Common myeloid progenitor, CD34-positive (primary cell): ENCODE measurements around the gene ADCY5.

ENCODE experiments used
- CTCF ChIA-PET: fragments of 350-600 bp; sonication (Branson Sonifier 250); formaldehyde crosslinking; loops from one replicate; lab custom pipeline; 2021; ENCODE audit warnings: antibody characterized with exemption; lab: Charles Lee
- POLR2A ChIA-PET: fragments of 350-600 bp; sonication (Branson Sonifier 250); formaldehyde crosslinking; loops from one replicate; lab custom pipeline; 2021; ENCODE audit warnings: antibody characterized with exemption; lab: Charles Lee
- DNase-seq, 3 donors: peaks; one replicate each; pipeline versions ENCODE4 v3.0.0 to v3.0.0-alpha.2; 2013
- H3K27ac ChIP-seq, 2 experiments: 1 replicate in 1 of 2; 2 replicates in 1 of 2; pipeline ENCODE4 v1.7.0; 2013; ENCODE audit warnings: inconsistent platforms in 2 of 2, low read length in 2 of 2, mild to moderate bottlenecking in 2 of 2, low read depth in 1 of 2, moderate library complexity in 1 of 2; ENCODE audit not compliant: severe bottlenecking in 2 of 2, insufficient read depth in 1 of 2, poor library complexity in 1 of 2
- H3K27me3 ChIP-seq, 5 experiments: replicated peaks in 2 of 5; 1 replicate in 3 of 5; 2 replicates in 2 of 5; pipeline versions ENCODE4 v1.6.1 to v1.7.0; 2013; ENCODE audit warnings: low read length in 4 of 5, mild to moderate bottlenecking in 2 of 5, moderate library complexity in 2 of 5, inconsistent platforms in 1 of 5; ENCODE audit not compliant: insufficient read depth in 5 of 5, control insufficient read depth in 4 of 5
- H3K36me3 ChIP-seq, 4 experiments: 1 replicate in 2 of 4; 2 replicates in 2 of 4; pipeline versions ENCODE4 v1.6.1 to v1.7.0; 2013; ENCODE audit warnings: low read length in 3 of 4, control low read depth in 1 of 4, mild to moderate bottlenecking in 1 of 4; ENCODE audit not compliant: control insufficient read depth in 4 of 4, insufficient read depth in 4 of 4
- H3K4me1 ChIP-seq, 4 experiments: 1 replicate in 3 of 4; 2 replicates in 1 of 4; pipeline versions ENCODE4 v1.6.1 to v1.7.1; 2013; ENCODE audit warnings: low read length in 3 of 4, mild to moderate bottlenecking in 3 of 4, control low read depth in 1 of 4, inconsistent platforms in 1 of 4, moderate library complexity in 1 of 4; ENCODE audit not compliant: control insufficient read depth in 4 of 4, insufficient read depth in 4 of 4; ENCODE audit errors: control extremely low read depth in 1 of 4
- H3K4me3 ChIP-seq, 7 experiments: 1 replicate in 4 of 7; 2 replicates in 3 of 7; pipeline versions ENCODE4 v1.5.1 to v1.7.0; 2013; ENCODE audit warnings: mild to moderate bottlenecking in 7 of 7, low read length in 6 of 7, moderate library complexity in 6 of 7, inconsistent platforms in 2 of 7, low read depth in 2 of 7, control low read depth in 1 of 7; ENCODE audit not compliant: insufficient read depth in 4 of 7, control insufficient read depth in 1 of 7; ENCODE audit errors: extremely low read depth in 1 of 7
- H3K9me3 ChIP-seq, 5 experiments: 1 replicate in 4 of 5; 2 replicates in 1 of 5; pipeline versions ENCODE4 v1.6.1 to v1.7.1; 2013; ENCODE audit warnings: low read length in 4 of 5, mild to moderate bottlenecking in 2 of 5, inconsistent platforms in 1 of 5, low read depth in 1 of 5, moderate library complexity in 1 of 5; ENCODE audit not compliant: control insufficient read depth in 4 of 5, insufficient read depth in 2 of 5; ENCODE audit errors: control extremely low read depth in 1 of 5
- WGBS: methylation state at CpG from one replicate; pipeline ENCODE4 v1.1.5; 2013; ENCODE audit not compliant: insufficient coverage; 5-methylcytosine and 5-hydroxymethylcytosine counted together

ADCY5 gene

DNA sequence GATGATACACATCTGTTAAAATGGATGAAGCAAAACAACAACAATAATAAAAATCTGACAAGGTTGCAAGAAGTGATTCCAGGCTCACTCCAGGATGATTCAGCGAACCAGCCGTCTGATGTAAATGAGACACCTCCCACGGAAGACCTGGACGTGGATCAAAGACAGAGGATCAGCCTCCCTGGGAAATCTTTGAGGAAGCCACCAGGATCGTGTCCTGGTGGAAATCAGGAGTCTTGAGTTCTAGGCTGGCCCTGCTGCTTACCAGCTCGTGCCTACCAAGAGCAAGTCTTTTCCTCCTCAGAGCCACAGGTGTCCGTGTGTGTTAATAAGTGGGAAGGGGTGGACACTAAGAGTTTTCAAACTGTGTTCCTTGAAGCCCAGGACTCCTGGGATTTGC, 15.3 kb upstream of the ADCY5 start:
- POLR2A ChIA-PET: interaction anchor here (0.7 kb wide), 1 partner anchor 80 kb away, joined by 3 read pairs; no protein-coding TSS in a partner anchor
- CTCF ChIA-PET: no interaction called here
- Histone ChIP-seq H3K27me3 (peaks cover 0 to 12% (median 6%) of the 10 kb centered on the region in 5 experiments), H3K27ac (no peak overlapping the region), H3K4me1 (peaks cover 0 to 3% (median 0%) of the 10 kb centered on the region in 4 experiments), H3K9me3 (no peaks in the 10 kb centered on the region), H3K4me3 (no peak overlapping the region), H3K36me3 (no peaks in the 10 kb centered on the region)
- DNase-seq: no peak
- 83% methylated on average over 5 of the region's 7 CpGs for WGBS

DNA sequence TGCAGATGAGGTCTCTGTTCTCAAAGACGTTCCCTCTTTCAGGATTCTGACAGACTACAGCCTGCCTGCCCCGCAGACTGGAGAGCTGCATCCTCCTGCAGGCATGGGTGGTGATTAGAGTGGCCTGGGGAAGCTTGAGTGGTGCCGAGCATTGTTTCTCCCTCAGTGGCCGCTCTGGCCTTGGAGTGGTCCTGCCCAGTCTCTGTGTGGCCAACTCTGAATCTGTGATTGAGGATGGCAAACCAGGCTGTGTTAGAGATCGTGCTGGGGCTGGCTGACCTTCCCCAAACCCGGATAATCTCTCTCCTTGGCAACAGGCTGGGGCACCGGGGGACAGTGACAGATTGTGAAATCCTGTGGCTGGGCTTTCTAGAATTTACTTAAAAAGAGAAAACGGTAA, 11.0 kb upstream of the ADCY5 start:
- H3K36me3 ChIP-seq: no peaks in the 10 kb centered on the region
- H3K9me3 ChIP-seq: no peaks in the 10 kb centered on the region
- H3K4me1 ChIP-seq: peaks cover 0 to 3% (median 0%) of the 10 kb centered on the region in 4 experiments
- no peak for DNase-seq
- ChIA-PET CTCF (interaction anchor here (0.8 to 1.5 kb wide), 2 partner anchors 12 to 26 kb away, joined by 3 to 4 read pairs; no protein-coding TSS in a partner anchor), POLR2A (no interaction called here)
- H3K27me3 ChIP-seq: peaks cover 0 to 14% (median 10%) of the 10 kb centered on the region in 5 experiments
- 54% methylated on average over 5 of the region's 8 CpGs for WGBS
- no peak overlapping the region for H3K27ac ChIP-seq
- no peak overlapping the region for H3K4me3 ChIP-seq

DNA sequence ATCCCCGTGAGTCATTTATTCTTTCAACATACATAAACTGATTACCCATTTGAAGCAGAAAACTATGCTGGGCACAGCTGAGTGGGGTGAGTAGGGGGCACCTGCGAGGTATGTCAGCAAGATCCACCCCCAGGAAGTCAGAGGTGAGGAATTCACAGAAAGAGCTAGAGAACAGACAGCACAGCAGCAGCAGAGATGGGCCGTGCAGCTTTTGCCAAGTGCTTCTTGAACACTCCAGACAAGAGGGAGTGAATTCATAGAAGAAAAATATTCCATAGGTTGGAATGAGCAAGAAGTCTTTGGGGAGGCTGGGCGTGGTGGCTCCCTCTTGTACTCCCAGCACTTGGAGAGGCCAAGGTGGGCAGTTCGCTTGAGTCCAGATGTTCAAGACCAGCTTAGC, 9.4 kb upstream of the ADCY5 start:
- no peak overlapping the region for H3K27ac ChIP-seq
- ChIA-PET CTCF (interaction anchor here (1.6 kb wide), 1 partner anchor 10 kb away, joined by 3 read pairs; the partner anchor contains the start of gene ADCY5), POLR2A (no interaction called here)
- peaks cover 0 to 3% (median 0%) of the 10 kb centered on the region in 4 experiments for H3K4me1 ChIP-seq
- H3K4me3 ChIP-seq: no peak overlapping the region
- H3K36me3 ChIP-seq: no peaks in the 10 kb centered on the region
- WGBS: 97% methylated on average over 4 of the region's 5 CpGs
- no peaks in the 10 kb centered on the region for H3K9me3 ChIP-seq
- no peak for DNase-seq
- peaks cover 0 to 15% (median 8%) of the 10 kb centered on the region in 5 experiments for H3K27me3 ChIP-seq

DNA sequence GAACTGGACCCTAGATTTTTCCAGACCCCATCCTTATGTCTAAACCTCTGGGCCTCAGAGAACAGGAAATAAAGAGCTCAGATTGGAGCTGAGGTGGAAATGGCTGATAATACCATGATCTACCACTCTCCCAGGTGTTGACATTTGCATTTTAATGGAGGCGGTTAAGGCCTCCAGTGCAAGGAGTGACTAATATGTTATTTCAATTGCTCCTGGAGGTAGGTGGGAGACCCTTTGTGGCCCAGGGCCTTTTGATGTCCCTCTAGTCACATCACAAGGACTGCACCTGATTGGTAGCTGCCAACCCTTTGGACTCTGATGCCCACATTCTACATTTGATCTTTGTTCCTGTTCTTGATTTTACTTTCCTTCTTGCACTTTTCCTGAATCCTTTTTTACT, 9.0 kb upstream of the ADCY5 start:
- Histone ChIP-seq H3K27ac (no peak overlapping the region), H3K9me3 (no peaks in the 10 kb centered on the region), H3K4me3 (no peak overlapping the region), H3K36me3 (no peaks in the 10 kb centered on the region), H3K27me3 (peaks cover 0 to 16% (median 8%) of the 10 kb centered on the region in 5 experiments), H3K4me1 (peaks cover 0 to 3% (median 0%) of the 10 kb centered on the region in 4 experiments)
- no peak for DNase-seq
- CTCF ChIA-PET: interaction anchor here (1.6 kb wide), 1 partner anchor 9 kb away, joined by 3 read pairs; the partner anchor contains the start of gene ADCY5
- 100% methylated on average over 1 of the region's 1 CpG for WGBS
- POLR2A ChIA-PET: no interaction called here

DNA sequence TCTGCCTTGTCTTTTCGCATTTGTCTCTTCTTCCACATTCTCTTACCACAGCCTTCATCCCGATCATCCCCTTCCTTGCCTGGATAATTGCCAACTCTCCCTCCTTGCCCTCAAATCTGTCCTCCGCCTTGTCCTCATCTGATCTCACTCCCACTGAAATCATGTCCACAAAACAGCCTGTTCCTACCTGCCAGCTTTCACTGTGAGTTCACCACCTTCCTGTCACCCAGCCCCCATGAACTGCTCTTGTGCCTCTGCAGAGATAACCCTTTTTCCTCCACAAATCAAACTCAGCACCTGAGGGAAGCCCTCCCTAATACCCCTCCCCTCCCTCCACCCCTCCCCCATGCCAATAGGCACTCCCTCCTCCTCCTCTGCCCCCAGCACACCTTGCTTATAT, 4.8 kb upstream of the ADCY5 start:
- Histone ChIP-seq H3K4me3 (no peak overlapping the region), H3K36me3 (no peaks in the 10 kb centered on the region), H3K9me3 (no peaks in the 10 kb centered on the region), H3K27ac (no peak overlapping the region), H3K4me1 (peaks cover 0 to 13% (median 10%) of the 10 kb centered on the region in 4 experiments), H3K27me3 (peaks cover 10 to 42% (median 17%) of the 10 kb centered on the region in 5 experiments)
- POLR2A ChIA-PET: no interaction called here
- CTCF ChIA-PET: no interaction called here
- DNase-seq: no peak
- 79% methylated on average over 3 of the region's 3 CpGs for WGBS

DNA sequence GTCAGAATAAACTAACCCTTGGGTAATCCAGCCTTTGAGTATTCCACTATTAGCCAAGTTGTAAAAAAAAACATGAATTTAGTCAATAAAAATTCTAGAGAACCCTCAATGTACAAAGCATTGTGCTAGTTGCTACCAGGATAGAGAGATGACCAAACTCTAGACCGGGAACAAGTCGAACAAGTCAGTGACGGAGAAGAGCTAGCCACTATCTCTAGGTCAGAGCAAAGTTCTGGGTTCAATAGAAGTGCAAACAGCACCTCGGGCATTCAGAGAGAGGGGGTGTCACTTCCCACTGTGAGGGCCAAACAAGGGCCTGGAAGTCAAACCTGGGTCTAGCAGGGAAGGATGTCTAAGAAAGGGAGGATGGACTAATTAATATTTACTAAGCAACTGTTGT, 2.3 kb upstream of the ADCY5 start:
- 89% methylated on average over 4 of the region's 4 CpGs for WGBS
- ChIA-PET POLR2A (no interaction called here), CTCF (interaction anchor here (1.4 to 2.4 kb wide), 3 partner anchors 26 to 39 kb away, joined by 3 to 10 read pairs (median 4); no protein-coding TSS in a partner anchor)
- Histone ChIP-seq H3K4me3 (no peak overlapping the region), H3K4me1 (peaks cover 0 to 21% (median 17%) of the 10 kb centered on the region in 4 experiments), H3K9me3 (no peaks in the 10 kb centered on the region), H3K27me3 (peaks cover 11 to 65% (median 22%) of the 10 kb centered on the region in 5 experiments), H3K27ac (no peak overlapping the region), H3K36me3 (no peaks in the 10 kb centered on the region)
- no peak for DNase-seq

DNA sequence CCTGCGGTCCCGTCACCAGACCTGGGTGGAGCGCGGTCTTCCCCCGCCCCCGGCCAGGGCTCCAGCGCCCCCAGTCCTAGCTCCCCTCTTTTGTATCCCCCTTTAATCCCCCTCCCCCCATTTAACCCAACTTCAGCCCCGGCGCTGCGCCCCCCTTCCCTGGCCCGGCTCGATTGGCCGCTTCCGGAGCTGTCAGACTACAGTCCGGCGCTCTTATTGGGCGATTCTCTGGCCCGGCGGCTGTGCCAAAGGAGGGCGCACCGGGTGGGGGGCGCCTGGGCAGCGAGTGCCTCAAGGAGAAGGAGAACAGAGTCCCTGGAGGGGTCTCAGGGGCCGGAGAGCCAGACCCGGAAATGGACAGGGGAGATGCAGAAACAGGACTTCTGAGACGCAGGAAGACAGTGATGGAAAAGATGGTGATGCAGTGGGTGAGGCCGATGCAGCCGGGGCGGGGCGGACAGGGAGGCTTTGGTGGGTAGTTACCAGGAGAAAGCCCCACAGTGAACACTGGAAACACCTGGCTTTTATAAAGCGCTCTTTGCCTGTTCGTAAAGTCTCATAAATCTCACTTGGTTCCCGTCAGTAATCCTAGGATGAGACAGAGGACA, 1.2 kb upstream of the ADCY5 start:
- Histone ChIP-seq H3K9me3 (no peaks in the 10 kb centered on the region), H3K36me3 (no peaks in the 10 kb centered on the region), H3K4me3 (peak overlapping the region in 5 of 7 experiments; percentile 22 to 74 (median 61)), H3K27ac (no peak overlapping the region), H3K4me1 (peaks cover 0 to 21% (median 17%) of the 10 kb centered on the region in 4 experiments), H3K27me3 (peaks cover 18 to 72% (median 30%) of the 10 kb centered on the region in 5 experiments)
- ChIA-PET POLR2A (interaction anchor here (0.6 kb wide), 1 partner anchor 845 kb away, joined by 6 read pairs; no protein-coding TSS in a partner anchor), CTCF (interaction anchor here (1.4 to 2.4 kb wide), 3 partner anchors 27 to 40 kb away, joined by 3 to 10 read pairs (median 4); no protein-coding TSS in a partner anchor)
- 20% methylated on average over 25 of the region's 33 CpGs for WGBS
- no peak for DNase-seq
